NK-92 (cell line): ENCODE measurements around the gene PTPN21.
"Not testable (repeated sequence)": the region's sequence is repeated elsewhere in the genome, so short reads cannot be mapped to it uniquely, and the experiment has no call there.

Source experiments
- DNase-seq: peaks from one replicate; lab custom pipeline; 2025; ENCODE audit not compliant: unreplicated experiment; lab: John Stamatoyannopoulos, UW

The PTPN21 gene

DNA sequence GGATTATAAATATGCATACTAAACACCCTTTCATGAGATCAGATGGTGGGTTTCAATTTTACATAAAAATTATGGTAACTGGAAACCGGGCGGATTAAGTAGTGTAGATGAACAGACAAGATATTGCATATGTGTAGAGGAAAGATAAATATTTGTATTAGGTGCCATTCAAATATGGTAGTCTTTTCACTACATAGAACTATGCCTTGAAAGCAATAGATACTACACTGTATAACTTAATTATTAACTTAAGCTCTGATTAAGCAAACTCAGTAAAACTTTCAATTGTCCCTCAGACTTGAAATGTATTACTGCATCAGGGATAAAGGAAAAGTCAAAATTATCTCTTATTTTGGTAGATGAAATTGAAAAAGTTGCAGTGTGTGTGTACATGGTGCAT lies 1.9 kb downstream of the PTPN21 start:
- DNase-seq, result no peak

DNA sequence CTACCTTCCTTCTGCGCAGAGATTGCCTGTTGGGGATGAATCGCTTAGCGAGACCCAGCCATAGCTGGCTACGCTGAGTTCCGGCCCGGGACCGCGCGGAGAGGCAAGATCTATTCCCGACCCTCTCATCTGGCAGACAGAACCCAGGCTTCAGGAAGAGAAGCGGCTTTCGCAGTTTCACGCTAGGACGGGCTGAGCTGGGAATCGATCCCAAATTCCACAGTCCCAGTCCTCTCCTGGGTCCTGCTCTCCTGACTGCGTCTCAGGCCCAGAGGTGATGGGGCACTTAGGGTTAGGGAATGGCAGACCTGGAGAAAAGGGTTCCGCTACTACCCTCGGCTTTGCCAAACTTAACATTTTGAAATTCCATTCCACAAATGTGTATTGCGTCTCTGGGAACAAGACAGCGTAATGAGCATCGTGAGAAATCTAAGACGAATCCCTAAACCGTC lies 2.8 kb downstream of the PTPN21 start:
- DNase-seq, result no peak

DNA sequence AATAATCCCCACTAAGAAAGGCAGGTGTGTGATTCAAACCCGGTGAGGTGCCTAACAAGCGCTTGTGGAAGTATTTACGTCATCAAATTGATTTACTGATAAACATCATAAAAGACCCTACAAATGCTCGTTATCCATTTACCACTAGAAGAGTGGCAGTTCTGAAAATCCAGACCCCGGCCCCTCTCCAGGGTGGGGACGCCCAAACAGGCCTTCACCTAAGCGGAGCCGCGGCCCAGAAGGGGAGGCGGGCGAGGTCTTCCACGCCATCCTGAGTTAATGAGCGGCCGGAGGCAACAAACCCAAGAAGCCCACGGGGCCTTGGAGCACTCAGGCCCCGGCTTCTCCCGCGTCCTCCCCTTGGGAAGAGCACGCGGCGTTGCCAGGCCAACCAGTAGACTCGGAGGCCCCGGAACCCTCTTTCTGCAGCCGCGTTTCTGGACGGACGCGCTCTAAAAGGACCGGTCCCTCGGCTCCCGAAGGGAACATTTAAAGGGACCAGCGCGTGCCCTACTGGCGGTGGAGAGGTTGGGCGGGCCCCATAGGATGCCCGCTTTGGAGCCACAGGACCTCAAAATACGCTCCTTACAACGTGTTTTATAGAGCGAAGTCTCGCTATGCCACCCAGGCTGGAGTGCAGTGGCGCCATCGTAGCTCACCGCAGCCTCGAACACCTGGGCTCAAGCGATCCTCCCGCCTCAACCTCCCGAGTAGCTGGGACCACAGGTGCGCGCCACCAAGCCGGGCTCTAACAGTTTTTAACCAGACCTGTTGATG lies 3.5 kb downstream of the PTPN21 start:
- DNase-seq, result no peak

DNA sequence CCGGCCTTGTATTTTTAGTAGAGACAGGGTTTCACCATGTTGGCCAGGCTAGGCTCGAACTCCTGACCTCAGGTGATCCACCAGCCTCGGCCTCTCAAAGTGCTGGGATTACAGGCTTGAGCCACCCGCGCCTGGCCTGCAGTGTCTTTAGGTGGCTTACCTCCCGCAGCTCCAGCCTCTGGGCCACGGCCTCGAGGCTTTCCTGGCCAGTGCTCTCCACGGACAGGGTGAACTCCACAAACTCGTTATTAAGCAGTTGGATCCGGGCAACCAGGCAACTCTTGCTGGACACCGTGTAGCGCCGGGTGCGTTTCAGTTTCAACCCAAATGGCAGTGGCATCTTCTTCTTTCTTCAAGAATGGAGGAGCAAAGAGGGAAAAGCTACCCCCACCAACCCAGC lies 4.7 kb downstream of the PTPN21 start:
- no peak for DNase-seq

DNA sequence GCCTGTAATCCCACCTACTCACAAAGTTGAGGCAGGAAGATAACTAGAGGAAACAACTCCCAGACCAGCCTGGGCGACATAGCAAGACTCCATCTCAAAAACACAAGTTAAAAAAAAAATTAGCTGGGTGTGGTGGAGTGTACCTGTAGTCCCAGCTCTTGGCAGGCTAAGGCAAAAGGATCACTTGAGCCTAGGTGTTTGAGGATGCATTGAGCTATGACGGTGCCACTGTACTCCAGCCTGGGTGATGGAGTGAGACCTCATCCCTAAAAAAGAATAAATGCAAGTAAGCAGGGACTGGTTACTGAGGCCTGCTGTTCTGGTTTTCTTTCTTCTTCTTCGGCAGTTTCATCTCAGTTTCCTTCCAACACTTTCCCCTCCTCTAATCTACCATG lies 7.4 kb downstream of the PTPN21 start:
- DNase-seq, result no peak

DNA sequence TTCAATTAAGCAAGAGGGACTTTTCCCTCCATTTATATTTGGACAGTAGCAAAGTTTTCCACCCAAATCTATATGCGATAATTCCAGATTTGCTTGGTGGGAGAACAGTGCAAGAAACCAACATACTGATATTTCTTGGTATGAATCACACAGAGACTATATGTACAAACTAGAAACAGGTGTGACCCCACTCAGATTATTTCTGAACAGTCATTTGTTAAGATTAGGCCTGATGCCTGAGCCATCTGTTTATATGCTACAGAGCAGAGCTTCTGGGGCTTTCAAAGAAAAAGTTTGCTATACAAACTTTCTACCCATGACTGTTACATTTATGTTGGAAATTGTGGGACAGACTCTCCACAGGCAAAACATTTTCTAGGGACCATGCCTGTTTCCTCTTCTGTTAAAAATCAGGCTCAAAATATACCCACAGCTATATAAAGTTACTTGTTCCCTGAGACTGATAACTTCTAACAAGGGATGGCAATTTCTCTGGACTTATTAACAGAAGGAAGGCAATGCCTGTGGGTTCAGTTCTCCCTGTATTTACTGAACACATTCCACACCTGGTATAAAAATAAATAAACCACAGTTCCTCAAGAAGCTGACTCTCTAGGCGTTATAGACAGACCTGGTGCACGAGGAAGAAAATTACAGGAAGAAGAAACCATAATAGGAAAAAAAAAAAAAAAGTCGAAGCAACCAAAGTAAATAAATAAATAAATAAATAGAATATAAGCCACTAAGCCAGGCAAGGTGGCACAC lies 8.0 kb downstream of the PTPN21 start:
- no peak for DNase-seq

DNA sequence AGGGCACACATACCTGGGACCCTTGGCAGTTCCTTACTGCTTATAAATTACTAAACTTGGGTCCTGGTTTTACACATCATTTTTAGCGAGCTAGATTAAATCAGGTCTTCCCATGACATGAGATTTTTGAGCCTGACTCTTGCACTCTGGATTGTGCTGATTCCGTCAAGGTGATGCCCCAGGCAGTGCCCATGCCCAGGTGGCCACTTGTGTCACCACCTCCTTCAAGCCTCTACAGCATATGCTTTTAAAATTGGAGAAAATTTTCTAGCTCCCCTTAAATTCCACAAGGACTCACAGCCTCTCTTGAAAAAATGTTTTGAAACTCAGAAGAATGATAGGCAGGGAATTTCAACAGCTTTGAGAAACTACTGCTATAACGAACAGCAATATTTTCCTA lies 9.6 kb downstream of the PTPN21 start:
- DNase-seq, result no peak

DNA sequence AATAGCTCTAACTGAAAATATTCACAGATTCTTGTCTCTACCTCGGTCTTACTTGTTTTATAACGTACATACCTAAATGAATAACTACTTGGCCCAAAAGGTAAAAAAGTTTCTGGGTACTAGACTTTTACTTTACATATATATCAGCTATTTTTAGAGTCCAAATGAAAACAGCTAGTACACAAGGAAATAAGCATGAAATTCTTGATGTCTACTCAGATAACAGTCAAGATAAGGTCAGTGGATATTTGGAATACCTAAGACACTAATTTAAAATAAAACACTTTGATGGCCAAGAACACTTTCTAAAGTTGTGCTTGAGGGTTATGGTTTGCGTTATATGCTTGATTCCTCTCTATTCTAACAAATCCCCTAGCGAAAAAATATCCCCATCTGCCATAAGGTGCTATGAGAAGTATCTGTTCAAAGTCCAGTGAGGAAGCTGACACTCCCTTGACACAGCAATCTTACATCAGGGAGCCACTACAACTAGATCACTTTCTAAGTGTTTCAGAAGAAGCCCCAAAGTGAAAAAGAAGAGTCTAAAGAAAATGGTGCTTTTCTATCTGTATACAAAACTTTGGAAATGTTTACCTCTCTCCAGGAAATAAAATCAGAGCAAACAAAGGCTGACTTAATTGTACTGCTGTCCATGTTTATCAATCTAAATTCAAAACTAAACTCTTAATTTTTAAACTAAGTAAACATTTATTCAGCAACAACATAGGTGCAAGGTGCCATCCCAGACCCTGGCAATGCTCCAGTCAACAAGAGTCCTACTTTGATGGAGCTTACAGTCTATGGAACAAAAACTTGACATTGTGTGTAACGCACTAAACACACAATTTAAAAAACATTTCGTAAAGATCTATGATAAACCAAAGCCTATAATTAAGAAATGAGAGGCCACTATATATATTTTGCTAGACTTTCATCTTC lies 11.7 kb downstream of the PTPN21 start:
- no peak for DNase-seq

DNA sequence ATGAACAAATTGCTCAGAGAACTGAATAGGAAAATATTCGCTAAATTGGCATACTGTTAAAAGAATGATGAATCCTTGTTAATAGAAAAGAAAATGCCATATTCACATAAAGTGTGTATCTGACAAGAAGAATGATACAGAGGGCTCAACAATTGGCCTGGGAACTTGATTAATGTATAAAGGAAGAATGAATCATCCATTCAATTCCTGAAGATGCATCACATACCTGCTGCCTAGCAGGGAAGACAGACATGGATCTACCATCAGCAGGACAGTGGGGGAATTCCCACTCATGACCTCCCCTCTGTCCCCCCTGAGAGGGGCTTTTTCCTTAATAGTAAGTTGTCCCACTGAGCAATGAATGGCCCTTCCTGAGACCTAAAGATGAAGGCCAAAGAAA lies 13.5 kb downstream of the PTPN21 start:
- DNase-seq, result no peak

DNA sequence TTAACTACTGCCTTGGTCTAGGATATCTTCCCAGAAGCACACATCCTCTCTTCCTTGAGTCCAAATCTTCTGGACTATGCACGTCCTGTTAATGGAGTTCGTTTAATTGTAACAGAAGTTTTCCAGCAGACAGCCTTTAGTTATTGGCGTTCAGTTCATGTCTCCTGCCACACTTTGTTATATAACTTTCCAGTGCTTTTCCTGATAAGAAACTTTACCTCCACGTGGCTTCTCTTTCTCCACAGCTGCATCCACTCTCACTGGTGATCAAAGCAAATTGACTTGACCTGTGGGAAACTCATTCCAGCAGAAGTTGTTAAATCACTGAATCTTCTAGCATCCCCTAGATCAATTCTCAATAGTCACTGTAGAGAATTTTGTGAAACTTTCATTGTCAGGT lies 19.0 kb downstream of the PTPN21 start:
- no peak for DNase-seq

DNA sequence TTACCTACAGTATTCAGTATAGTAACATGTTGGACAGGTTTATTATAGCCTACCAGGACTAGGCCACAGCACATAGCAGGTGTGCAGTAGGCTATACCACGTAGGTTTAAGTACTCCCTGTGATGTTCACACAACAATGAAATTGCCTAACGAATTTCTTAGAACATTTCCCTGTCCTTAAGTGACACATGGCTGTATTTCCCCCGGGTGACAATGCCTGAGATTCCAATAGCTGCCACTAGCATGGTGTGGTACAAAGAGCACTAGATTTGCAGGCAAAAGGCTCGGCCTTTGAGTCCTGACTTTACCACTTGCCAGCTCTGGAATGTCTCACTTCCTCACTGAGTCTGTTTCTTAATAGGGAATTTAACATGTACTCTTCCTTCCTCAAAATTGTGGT lies 19.7 kb downstream of the PTPN21 start:
- DNase-seq, result no peak

DNA sequence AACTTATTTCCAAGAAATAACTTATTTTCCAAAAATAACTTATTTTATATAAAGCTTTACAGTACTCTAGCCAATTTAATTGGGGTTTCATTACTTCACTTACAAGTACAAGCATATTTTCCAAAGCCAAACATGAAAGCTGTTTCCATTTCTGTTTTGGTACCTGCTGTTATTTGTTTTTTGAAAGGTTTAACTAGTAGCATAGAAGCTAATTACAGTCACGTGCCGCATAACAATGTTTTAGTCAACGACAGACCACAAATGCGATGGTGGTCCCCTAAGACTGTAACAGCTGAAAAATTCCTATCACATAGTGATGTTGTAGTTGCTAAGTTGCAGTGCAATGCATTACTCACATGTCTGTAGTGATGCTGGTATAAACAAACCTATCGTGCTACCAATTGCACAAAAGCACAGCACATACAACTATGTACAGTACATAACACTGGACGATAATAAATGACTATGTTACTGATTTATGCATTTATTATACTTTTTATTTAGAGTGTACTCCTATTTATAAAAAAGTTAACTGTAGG lies 21.7 kb downstream of the PTPN21 start:
- no peak for DNase-seq

DNA sequence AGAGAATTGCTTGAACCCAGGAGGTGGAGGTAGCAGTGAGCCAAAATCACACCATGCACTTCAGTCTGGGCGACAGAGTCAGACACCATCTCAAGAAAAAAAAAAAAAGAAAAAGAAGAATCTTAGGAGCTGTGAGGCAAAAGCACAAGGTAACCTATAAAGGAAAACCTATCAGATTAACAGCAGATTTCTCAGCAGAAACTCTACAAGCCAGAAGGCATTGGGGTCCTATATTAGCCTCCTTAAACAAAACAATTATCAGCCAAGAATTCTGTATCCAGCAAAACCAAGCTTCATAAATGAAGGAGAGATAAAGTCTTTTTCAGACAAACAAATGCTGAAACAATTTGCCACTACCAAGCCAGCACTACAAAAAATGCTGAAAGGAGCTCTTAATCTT lies 24.9 kb downstream of the PTPN21 start:
- DNase-seq, result not testable (repeated sequence)

DNA sequence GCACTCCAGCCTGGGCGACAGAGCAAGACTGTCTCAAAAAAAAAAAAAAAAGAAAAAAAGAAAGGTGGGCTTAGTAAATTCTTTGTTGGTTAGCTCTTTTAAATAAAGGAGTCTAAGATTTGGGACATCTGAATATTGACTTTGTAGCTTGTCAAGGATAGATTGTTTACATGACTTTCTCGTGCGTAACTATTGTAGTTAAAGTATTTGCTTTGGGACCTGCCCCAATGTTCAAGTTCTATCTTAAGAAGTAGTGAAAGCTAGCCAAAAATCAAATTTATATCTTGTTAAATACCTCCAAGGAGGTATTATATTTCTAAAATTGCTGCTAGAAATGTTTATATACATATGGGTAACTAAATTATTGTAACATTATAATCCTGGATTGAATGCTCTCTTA lies 32.4 kb downstream of the PTPN21 start:
- no peak for DNase-seq

DNA sequence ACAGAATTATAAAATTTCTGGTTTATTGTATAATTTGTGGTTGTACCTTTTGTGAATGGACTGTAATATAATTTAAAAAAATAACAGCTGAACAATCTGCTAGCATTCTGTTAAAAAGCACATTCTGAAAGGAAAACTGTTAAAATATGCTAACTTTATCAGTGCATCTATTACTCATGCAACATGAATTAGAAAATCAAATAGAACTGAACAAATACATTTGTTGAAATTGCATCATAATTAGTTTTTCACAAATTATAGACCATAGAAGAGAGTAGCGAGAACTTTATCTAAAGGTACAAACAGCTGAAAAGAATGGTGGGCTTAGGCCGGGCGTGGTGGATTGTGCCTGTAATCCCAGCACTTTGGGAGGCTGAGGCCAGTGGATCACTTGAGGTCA lies 33.0 kb downstream of the PTPN21 start:
- DNase-seq, result no peak

DNA sequence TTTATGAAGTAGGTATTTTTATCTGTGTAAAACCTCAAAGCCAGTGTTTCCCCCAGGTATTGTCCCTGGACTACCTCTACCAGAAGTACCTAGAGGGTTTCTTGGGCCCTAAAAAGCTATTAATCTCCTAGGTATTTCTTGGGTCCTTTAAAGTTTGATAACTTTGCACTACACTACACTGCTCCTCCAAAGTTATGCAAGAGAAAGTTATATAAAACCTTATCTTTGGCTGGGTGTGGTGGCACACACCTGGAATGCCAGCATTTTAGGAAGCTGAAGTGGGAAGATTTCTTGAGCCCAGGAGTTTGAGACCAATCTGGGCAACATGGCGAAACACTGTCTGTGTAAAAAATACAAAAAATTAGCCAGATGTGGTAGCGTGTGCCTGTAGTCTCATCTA lies 34.9 kb downstream of the PTPN21 start:
- DNase-seq, result no peak

DNA sequence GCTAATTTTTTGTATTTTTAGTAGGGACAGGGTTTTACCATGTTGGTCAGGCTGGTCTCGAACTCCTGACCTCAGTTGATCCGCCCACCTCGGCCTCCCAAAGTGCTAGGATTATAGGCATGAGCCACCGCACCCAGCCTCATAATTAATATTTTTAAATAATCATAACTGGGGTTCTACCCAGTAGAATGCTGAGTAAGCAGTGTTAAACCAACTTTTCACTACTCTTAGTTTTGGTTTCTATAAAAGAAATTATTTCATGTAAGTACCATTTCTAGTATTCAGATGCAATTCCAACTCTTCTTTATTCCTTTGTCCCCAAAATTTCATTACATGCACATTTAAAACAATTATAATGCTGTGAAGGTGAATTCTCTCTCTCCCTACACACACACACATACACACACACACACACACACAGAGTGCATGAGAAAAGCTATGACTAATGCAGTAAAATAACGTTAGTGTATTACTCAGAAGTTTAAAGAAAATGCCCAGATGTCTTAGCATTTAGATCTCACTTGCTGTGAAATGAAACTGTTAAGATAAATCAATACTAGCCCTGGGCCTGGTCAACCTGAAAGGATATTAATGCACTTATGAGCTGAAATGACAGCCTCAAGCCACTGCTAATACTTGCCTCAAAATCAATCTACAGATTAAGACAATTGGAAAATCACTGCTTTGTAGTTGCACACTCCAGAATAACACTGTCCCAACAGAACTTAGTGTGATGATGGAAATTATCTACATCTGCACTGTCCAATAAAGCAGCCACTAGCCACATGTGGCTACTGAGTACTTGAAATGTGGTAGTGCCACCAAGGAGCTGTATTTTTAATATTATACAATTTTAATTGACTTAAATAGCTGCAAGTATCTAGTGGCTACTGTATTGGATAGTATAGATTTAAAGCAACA lies 36.0 kb downstream of the PTPN21 start:
- DNase-seq, result no peak

DNA sequence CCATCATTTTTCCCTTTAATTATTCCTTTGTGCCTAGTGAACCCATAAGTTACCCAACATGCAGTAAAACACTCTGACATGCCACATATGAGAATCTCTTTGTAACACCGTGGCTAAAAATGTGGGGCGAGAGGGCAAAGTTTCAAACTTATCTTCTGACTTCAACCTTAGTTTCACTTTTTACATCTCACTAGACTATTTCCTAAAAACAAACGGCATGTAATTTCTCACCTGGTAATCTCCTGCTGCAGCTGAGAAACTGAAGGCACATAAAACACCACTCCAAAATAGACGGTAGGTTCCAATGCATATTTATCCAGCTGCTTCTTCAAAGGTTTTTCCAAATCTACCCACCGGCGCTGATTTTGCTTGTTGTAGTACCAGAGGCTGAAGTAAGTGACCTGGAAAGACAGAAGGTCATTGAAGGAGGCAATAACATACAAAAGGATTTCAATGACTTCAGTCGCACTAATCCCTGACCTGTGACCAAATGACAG lies 37.9 kb downstream of the PTPN21 start:
- DNase-seq, result no peak

DNA sequence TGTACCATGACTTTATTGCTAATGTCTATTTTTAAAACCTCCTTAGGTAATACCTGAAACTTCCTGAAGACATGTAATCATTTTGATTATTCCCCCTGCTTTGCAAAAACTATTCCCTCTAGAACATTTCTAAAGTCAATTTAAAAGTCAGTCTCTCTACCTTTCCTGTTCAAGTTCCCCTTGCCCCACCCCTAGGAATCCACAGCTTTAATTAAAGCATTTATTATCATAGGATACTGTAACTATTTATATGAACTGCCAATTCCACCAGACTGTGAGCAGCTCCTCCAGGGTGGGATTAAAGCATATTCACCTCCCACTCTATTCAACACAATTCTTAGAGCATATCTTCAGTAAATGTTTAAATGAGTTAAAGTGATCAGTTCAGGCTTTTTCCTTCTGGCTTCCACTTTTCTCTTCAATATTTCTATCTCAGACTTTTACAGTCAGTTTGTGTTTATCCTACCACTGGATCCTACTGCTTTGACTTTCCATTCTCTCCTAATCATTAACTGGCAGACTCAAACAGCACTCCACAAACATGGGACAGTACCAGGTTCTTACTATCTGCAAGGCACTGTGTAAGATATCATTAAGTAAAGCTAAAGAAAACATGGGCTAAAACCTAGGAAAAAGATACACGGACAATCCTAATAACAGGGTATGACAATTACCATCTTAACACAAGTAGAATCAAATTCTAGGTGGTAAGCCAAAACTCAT lies 39.1 kb downstream of the PTPN21 start:
- DNase-seq, result no peak
